OCI-LY7 (cell line): ENCODE data around the gene GIMAP8.

Experiments used
- CTCF ChIP-seq: fragments of 200-600 bp; sonication (generic); conservative IDR thresholded peaks from 2 replicates; pipeline ENCODE4 v1.5.1; 2014; ENCODE audit warnings: mild to moderate bottlenecking, antibody characterized with exemption, low read length, moderate library complexity, mixed read lengths
- EZH2phosphoT487 ChIP-seq: fragments of 200-600 bp; sonication (generic); IDR thresholded peaks from 2 replicates; pipeline ENCODE4 v1.6.1; 2018; ENCODE audit warnings: low read depth, borderline replicate concordance, mild to moderate bottlenecking, mixed run types, antibody characterized with exemption, low read length, moderate library complexity, mixed read lengths

- TF ChIP-seq CTCF (no peak), EZH2phosphoT487 (no peak)
Measured at GRCh38 chr7:150476819-150477631, 26.6 kb downstream of the GIMAP8 start.
